ENCODE measurements around the gene TAB3. TPM values are rescaled to one million over a fixed set of nuclear protein-coding genes. Genes with fewer than 3 reads are reported as not detected.

TAB3 gene
- total and polyA plus RNA-seq, 2 of the 4 experiments (the other 2 are of a cell fraction), result 4.7 to 6.4 TPM

DNA sequence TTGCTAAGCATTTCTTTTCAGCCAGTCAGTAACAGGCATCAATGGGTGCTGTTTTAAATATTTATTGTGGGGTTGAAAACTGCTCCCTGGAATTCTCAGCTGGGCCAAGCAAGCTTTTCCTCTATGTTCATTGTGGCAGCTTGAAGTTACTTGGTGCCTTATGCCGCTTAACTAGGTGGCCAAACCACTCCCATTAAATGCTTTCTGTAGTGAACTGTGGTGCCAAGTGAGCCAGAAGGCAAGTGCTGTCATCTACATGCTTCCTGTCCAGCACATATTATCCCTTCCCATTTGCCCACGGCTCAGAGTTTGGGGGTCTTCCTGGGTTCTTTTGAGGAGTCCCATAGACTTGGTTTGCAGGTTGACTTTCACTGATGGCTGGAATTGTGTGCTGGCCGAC is 64.8 kb downstream of the TAB3 start:
- intact Hi-C loops (cut with micrococcal nuclease), result no loop called here
- ChIA-PET CTCF (no interaction called here), POLR2A (ENCODE audit: unreplicated experiment) (no interaction called here)
- dilution Hi-C loops (cut with HindIII; ENCODE audit: low sequenced_read_pairs, unreplicated experiment), result no loop called here
- H2AK5ac ChIP-seq (ENCODE audit: low read depth, low read length), result no peak overlapping the region
- H3K14ac ChIP-seq (replicated peaks; ENCODE audit: low read depth, low read length), result no peak overlapping the region
- no peaks in the 10 kb centered on the region for H3K9me1 ChIP-seq (ENCODE audit: insufficient read depth, low read length)
- H3K56ac ChIP-seq (ENCODE audit: extremely low read depth, insufficient read depth, low read length), result no peak overlapping the region
- in situ Hi-C loops (cut with MboI; ENCODE audit: low sequenced_read_pairs), result loop anchor here (5.0 kb wide), 1 partner anchor 47 kb away; no protein-coding TSS in a partner anchor
- no peak for DNase-seq
- no peaks in the 10 kb centered on the region for H3K79me1 ChIP-seq (ENCODE audit: low read depth in 1 of 2, low read length in 2 of 2)
- no peaks in the 10 kb centered on the region for H4K20me1 ChIP-seq (ENCODE audit: insufficient read depth, low read length)
- no CpG with 5 or more reads among the region's 3 CpGs for WGBS, 2 experiments (ENCODE audit: extremely low coverage in 2 of 2, insufficient read length in 1 of 2)
- H2BK15ac ChIP-seq (ENCODE audit: low read depth, low read length), result no peak overlapping the region
- no peak overlapping the region for H3K9ac ChIP-seq (ENCODE audit: low read depth, low read length)
- H3K23ac ChIP-seq (ENCODE audit: low read depth, low read length), result no peak overlapping the region; the same call in 1 of the 2 replicates
- no peak for ATAC-seq (ENCODE audit: low read depth)
- H2BK20ac ChIP-seq (ENCODE audit: low read depth, low read length), result no peak overlapping the region
- H3K36me3 ChIP-seq (ENCODE audit: control insufficient read depth, insufficient read depth, low read length), result no peaks in the 10 kb centered on the region
- no peak overlapping the region for H3K4me2 ChIP-seq (ENCODE audit: low read depth, low read length)
- H4K5ac ChIP-seq (ENCODE audit: low read depth, low read length), result no peak overlapping the region
- H3K9me3 ChIP-seq (ENCODE audit: control insufficient read depth, insufficient read depth, low read length), result no peaks in the 10 kb centered on the region
- TF ChIP-seq NFE2L2 (IDR thresholded peaks at IDR 0.05; ENCODE audit: low read depth, low read length) (no peak), CEBPB (IDR thresholded peaks at IDR 0.05; ENCODE audit: low read depth, low read length) (no peak), RFX5 (IDR thresholded peaks at IDR 0.05; ENCODE audit: low read depth, low read length) (no peak), MAFK (IDR thresholded peaks at IDR 0.05; ENCODE audit: low read depth, low read length) (no peak)
- TF ChIP-seq, protein P1, sequence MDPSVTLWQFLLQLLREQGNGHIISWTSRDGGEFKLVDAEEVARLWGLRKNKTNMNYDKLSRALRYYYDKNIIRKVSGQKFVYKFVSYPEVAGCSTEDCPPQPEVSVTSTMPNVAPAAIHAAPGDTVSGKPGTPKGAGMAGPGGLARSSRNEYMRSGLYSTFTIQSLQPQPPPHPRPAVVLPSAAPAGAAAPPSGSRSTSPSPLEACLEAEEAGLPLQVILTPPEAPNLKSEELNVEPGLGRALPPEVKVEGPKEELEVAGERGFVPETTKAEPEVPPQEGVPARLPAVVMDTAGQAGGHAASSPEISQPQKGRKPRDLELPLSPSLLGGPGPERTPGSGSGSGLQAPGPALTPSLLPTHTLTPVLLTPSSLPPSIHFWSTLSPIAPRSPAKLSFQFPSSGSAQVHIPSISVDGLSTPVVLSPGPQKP (IDR thresholded peaks at IDR 0.05; ENCODE audit: borderline replicate concordance, low read depth, low read length), result no peak
- no peak overlapping the region for H2AK9ac ChIP-seq (replicated peaks; ENCODE audit: low read depth, low read length, poor library complexity)
- H2BK5ac ChIP-seq (ENCODE audit: low read depth, low read length, poor library complexity, severe bottlenecking), result no peak overlapping the region
- H3K27me3 ChIP-seq (ENCODE audit: control insufficient read depth, insufficient read depth, low read length), result no peaks in the 10 kb centered on the region; the same call in 1 of the 2 replicates
- BruUV-seq (replicated peaks), result no TSS peak
- no peak overlapping the region for H4K8ac ChIP-seq (ENCODE audit: low read depth in 2 of 2, low read length in 2 of 2)
- H4K91ac ChIP-seq (ENCODE audit: insufficient read depth, low read depth, low read length), result no peak overlapping the region
- no peak overlapping the region for H2AFZ ChIP-seq (replicated peaks; ENCODE audit: low read length, poor library complexity)
- H3K27ac ChIP-seq (ENCODE audit: insufficient read depth, low read length), result no peak overlapping the region
- no peaks in the 10 kb centered on the region for H3K4me1 ChIP-seq (ENCODE audit: control insufficient read depth, insufficient read depth, low read length)
- no peak overlapping the region for H3K18ac ChIP-seq (ENCODE audit: low read depth, low read length)
- no peak overlapping the region for H2BK120ac ChIP-seq (ENCODE audit: low read depth, low read length)
- no peak overlapping the region for H3K4ac ChIP-seq (ENCODE audit: low read depth, low read length)
- no peak overlapping the region for H3K4me3 ChIP-seq (ENCODE audit: insufficient read depth, low read depth, low read length)

All from IMR-90 (cell line).